Activated CD8-positive, alpha-beta T cell treated with anti-CD3 and anti-CD28 coated beads for 36 hours (primary cell): ENCODE measurements around the gene UGT1A6. TPM values are rescaled to one million over a fixed set of nuclear protein-coding genes. Genes with fewer than 3 reads are reported as not detected.

Source experiments
- ATAC-seq: fragments of 200-7000 bp; cut with Tn5 transposase; one replicate; pipeline ENCODE4 v1.10.0; 2021; ENCODE audit warnings: mild to moderate bottlenecking, moderate library complexity
- CTCF ChIA-PET: fragments of 350-600 bp; sonication (Branson Sonifier 250); formaldehyde crosslinking; loops from one replicate; lab custom pipeline; 2021; ENCODE audit warnings: antibody characterized with exemption; lab: Charles Lee
- POLR2A ChIA-PET: fragments of 350-600 bp; sonication (Branson Sonifier 250); formaldehyde crosslinking; loops from one replicate; lab custom pipeline; 2021; ENCODE audit warnings: antibody characterized with exemption; lab: Charles Lee
- DNase-seq: peaks from one replicate; pipeline ENCODE4 v3.0.0-alpha.2; 2020
- H3K27ac Mint-ChIP-seq: one replicate; pipeline ENCODE4 v1.8.0; 2021; ENCODE audit warnings: mild to moderate bottlenecking, mixed read lengths
- H3K27me3 Mint-ChIP-seq: one replicate; pipeline ENCODE4 v1.8.0; 2021; ENCODE audit warnings: mixed read lengths
- H3K36me3 Mint-ChIP-seq: one replicate; pipeline ENCODE4 v1.8.0; 2021; ENCODE audit warnings: low read depth, mixed read lengths
- H3K4me1 Mint-ChIP-seq: one replicate; pipeline ENCODE4 v1.8.0; 2021; ENCODE audit warnings: low read depth, mixed read lengths
- H3K4me3 Mint-ChIP-seq: one replicate; pipeline ENCODE4 v1.8.0; 2021; ENCODE audit warnings: mild to moderate bottlenecking, moderate library complexity, mixed read lengths
- H3K9me3 Mint-ChIP-seq: one replicate; pipeline ENCODE4 v1.8.0; 2021; ENCODE audit warnings: mixed read lengths
- CTCF ChIP-seq: fragments of 200-600 bp; IDR thresholded peaks from one replicate; pipeline ENCODE4 v1.8.0; 2022; ENCODE audit warnings: antibody characterized with exemption, mild to moderate bottlenecking
- intact Hi-C: fragments of 100-400 bp; cut with micrococcal nuclease; formaldehyde crosslinking; loops from one replicate; pipeline ENCODE4 v1.10.0; 2022
- total RNA-seq, 2 experiments: library from RNA; stranded (reverse); gene quantifications; one replicate each; pipeline ENCODE4 v1.2.3, GENCODE V29; 2021

The UGT1A6 gene
- total RNA-seq, 2 experiments from 2014 or later: not detected

GRCh38 chr2:233706720-233707119, 14.0 kb downstream of the UGT1A6 start:
- Mint-ChIP-seq H3K4me3 (no peak overlapping the region), H3K27me3 (peaks cover 8% of the 10 kb centered on the region), H3K27ac (no peak overlapping the region), H3K9me3 (no peaks in the 10 kb centered on the region), H3K36me3 (no peaks in the 10 kb centered on the region), H3K4me1 (no peaks in the 10 kb centered on the region)
- ChIA-PET POLR2A (no interaction called here), CTCF (no interaction called here)
- no peak for DNase-seq
- intact Hi-C loops: no loop called here
- no peak for TF ChIP-seq CTCF
- ATAC-seq: no peak

- DNase-seq: no peak
- no peak for ATAC-seq
- ChIA-PET POLR2A (interaction anchor here (0.6 kb wide), 1 partner anchor 13 kb away, joined by 3 read pairs; no protein-coding TSS in a partner anchor), CTCF (no interaction called here)
- Mint-ChIP-seq H3K36me3 (no peaks in the 10 kb centered on the region), H3K4me1 (no peaks in the 10 kb centered on the region), H3K4me3 (no peak overlapping the region), H3K27me3 (peaks cover 5% of the 10 kb centered on the region), H3K27ac (no peak overlapping the region), H3K9me3 (no peaks in the 10 kb centered on the region)
- intact Hi-C loops: no loop called here
- no peak for TF ChIP-seq CTCF
These were observed 15.4 kb downstream of the UGT1A6 start for GRCh38 chr2:233707940-233708644.

- DNase-seq (no peak), ATAC-seq (no peak)
- Mint-ChIP-seq H3K36me3 (no peaks in the 10 kb centered on the region), H3K27me3 (peaks cover 5% of the 10 kb centered on the region), H3K9me3 (no peaks in the 10 kb centered on the region), H3K4me3 (no peak overlapping the region), H3K27ac (no peak overlapping the region), H3K4me1 (peaks cover 5% of the 10 kb centered on the region)
- intact Hi-C loops: no loop called here
- no peak for TF ChIP-seq CTCF
- POLR2A ChIA-PET: interaction anchor here (0.6 kb wide), 1 partner anchor 14 kb away, joined by 3 read pairs; no protein-coding TSS in a partner anchor
- CTCF ChIA-PET: no interaction called here
These were observed 16.3 kb downstream of the UGT1A6 start for GRCh38 chr2:233708942-233709341.

GRCh38 chr2:233711312-233712008, 18.8 kb downstream of the UGT1A6 start:
- Mint-ChIP-seq H3K4me1 (peaks cover 9% of the 10 kb centered on the region), H3K27me3 (peaks cover 8% of the 10 kb centered on the region), H3K36me3 (no peaks in the 10 kb centered on the region), H3K27ac (no peak overlapping the region), H3K4me3 (no peak overlapping the region), H3K9me3 (no peaks in the 10 kb centered on the region)
- ChIA-PET POLR2A (no interaction called here), CTCF (interaction anchor here (0.7 to 1.5 kb wide), 9 partner anchors 10 to 279 kb away, joined by 3 to 5 read pairs (median 3); no protein-coding TSS in a partner anchor)
- intact Hi-C loops: no loop called here
- TF ChIP-seq CTCF: peak; percentile 89
- DNase-seq: peak; percentile 80
- ATAC-seq: peak; percentile 70
